Subcutaneous abdominal adipose tissue (tissue), 5 donors: Measurements from ENCODE around the gene HNRNPK.

Source experiments
- H3K27ac ChIP-seq: one replicate; pipeline ENCODE4 v1.7.0; 2013; ENCODE audit warnings: low read depth, mild to moderate bottlenecking, inconsistent platforms, low read length, moderate library complexity
- H3K27me3 ChIP-seq, 5 donors: one replicate each; pipeline ENCODE4 v1.7.0; 2013; ENCODE audit warnings: low read length in 5 of 5, inconsistent platforms in 1 of 5; ENCODE audit not compliant: control insufficient read depth in 5 of 5, insufficient read depth in 4 of 5
- H3K36me3 ChIP-seq, 5 donors: one replicate each; pipeline ENCODE4 v1.7.0; 2013; ENCODE audit warnings: low read length in 5 of 5; ENCODE audit not compliant: control insufficient read depth in 5 of 5, insufficient read depth in 5 of 5
- H3K4me1 ChIP-seq, 5 donors: one replicate each; pipeline ENCODE4 v1.7.0; 2013; ENCODE audit warnings: low read length in 5 of 5, mild to moderate bottlenecking in 3 of 5, moderate library complexity in 1 of 5; ENCODE audit not compliant: control insufficient read depth in 5 of 5, insufficient read depth in 5 of 5
- H3K4me3 ChIP-seq, 5 donors: one replicate each; pipeline ENCODE4 v1.7.0; 2013; ENCODE audit warnings: low read length in 5 of 5, low read depth in 1 of 5
- H3K9ac ChIP-seq, 5 donors: one replicate each; pipeline ENCODE4 v1.7.0; 2013; ENCODE audit warnings: low read length in 5 of 5, mild to moderate bottlenecking in 4 of 5, moderate library complexity in 3 of 5
- H3K9me3 ChIP-seq, 5 donors: one replicate each; pipeline ENCODE4 v1.7.0; 2013; ENCODE audit warnings: low read length in 5 of 5; ENCODE audit not compliant: control insufficient read depth in 5 of 5
- donor health status: healthy.
- donor health status: healthy.
- donor health status: healthy.
- donor health status: healthy.
- donor health status: healthy.

The HNRNPK gene

GRCh38 chr9:83936523-83936922 lies 43.5 kb downstream of the HNRNPK start:
- Histone ChIP-seq H3K27me3 (no peaks in the 10 kb centered on the region), H3K9ac (no peak overlapping the region), H3K36me3 (peaks cover 2 to 32% (median 26%) of the 10 kb centered on the region in 5 donors), H3K27ac (no peak overlapping the region), H3K4me1 (peaks cover 0 to 15% (median 4%) of the 10 kb centered on the region in 5 donors), H3K4me3 (no peak overlapping the region), H3K9me3 (no peaks in the 10 kb centered on the region)

DNA sequence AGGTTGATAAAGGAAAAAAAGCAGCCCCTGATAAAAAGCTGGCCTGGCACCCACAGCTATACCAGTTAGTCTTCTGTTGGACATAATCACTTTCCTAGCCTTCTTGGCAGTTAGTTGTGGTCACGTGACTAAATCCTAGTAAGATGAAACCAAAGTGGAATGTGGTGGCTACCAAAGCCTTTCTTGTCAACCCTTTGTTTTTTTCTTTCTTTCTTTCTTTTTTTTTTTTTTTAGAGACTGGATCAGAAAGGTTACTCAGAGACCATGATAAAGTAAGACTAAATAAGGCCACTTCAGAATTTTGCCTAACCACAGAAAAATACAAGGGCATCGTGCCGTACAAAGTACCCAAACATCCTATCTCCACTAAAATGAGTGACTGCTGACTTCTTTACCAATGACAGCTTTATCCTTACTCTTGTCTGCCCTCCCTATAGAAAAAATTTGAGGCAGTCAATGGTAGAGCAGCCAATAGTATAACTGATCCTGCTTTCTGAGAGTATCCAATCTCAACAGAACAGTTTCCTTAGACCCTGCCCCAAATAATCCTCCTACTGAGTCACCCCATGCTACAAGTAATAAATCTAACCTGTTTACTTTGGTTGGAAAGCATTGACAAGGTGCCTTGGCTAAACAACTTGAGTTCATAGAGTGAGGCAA lies 44.6 kb downstream of the HNRNPK start:
- Histone ChIP-seq H3K27me3 (no peaks in the 10 kb centered on the region), H3K27ac (no peak overlapping the region), H3K9ac (no peak overlapping the region), H3K9me3 (no peaks in the 10 kb centered on the region), H3K36me3 (peaks cover 2 to 21% (median 16%) of the 10 kb centered on the region in 5 donors), H3K4me3 (no peak overlapping the region), H3K4me1 (peaks cover 0 to 15% (median 4%) of the 10 kb centered on the region in 5 donors)

DNA sequence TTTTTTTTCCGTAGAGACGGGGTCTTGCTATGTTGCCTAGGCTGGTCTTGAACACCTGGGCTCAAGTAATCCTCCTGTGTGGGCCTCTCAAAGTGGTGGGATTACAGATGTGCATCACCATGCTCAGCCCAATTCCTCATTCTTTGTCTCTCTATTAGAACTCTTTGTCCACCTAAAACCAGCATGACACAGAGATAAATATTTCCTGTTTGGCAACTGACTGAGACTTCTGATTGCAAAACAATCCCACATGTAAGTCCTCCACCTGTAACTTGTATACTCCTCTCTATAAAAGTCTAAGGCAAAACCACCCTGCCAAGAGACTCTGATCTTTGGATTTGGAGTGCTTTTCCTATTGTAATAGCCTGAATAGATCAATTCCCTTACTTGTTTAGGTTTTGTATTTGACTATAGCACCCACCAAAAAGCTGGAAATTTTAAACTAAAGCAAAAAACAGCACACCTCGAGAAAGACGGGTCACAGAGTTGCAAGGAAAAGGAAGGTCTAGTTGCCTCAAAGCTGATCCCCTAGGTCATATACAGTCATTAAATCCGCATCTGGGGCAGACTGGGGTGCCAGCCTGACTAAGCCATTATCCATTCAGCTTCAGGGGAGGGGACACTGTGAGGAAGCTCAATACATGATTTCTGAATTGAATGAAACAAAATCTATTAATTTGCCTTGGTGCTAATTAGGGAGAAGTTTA lies 45.3 kb downstream of the HNRNPK start:
- no peak overlapping the region for H3K9ac ChIP-seq
- peaks cover 2 to 16% (median 10%) of the 10 kb centered on the region in 5 donors for H3K36me3 ChIP-seq
- no peaks in the 10 kb centered on the region for H3K27me3 ChIP-seq
- H3K9me3 ChIP-seq, result no peaks in the 10 kb centered on the region
- H3K4me1 ChIP-seq, result peaks cover 0 to 15% (median 4%) of the 10 kb centered on the region in 5 donors
- no peak overlapping the region for H3K27ac ChIP-seq
- H3K4me3 ChIP-seq, result no peak overlapping the region

GRCh38 chr9:83933790-83934189 lies 46.2 kb downstream of the HNRNPK start:
- no peaks in the 10 kb centered on the region for H3K9me3 ChIP-seq
- no peak overlapping the region for H3K9ac ChIP-seq
- no peaks in the 10 kb centered on the region for H3K27me3 ChIP-seq
- peak overlapping the region in 1 of 5 donors; percentile 15 for H3K4me3 ChIP-seq
- H3K36me3 ChIP-seq, result peaks cover 0 to 8% (median 3%) of the 10 kb centered on the region in 5 donors
- peaks cover 0 to 15% (median 4%) of the 10 kb centered on the region in 5 donors for H3K4me1 ChIP-seq
- no peak overlapping the region for H3K27ac ChIP-seq

GRCh38 chr9:83932851-83933250 lies 47.2 kb downstream of the HNRNPK start:
- peaks cover 0 to 15% (median 4%) of the 10 kb centered on the region in 5 donors for H3K4me1 ChIP-seq
- H3K9me3 ChIP-seq, result no peaks in the 10 kb centered on the region
- no peak overlapping the region for H3K4me3 ChIP-seq
- H3K27ac ChIP-seq, result no peak overlapping the region
- no peaks in the 10 kb centered on the region for H3K27me3 ChIP-seq
- peaks cover 0 to 4% (median 0%) of the 10 kb centered on the region in 5 donors for H3K36me3 ChIP-seq
- no peak overlapping the region for H3K9ac ChIP-seq

DNA sequence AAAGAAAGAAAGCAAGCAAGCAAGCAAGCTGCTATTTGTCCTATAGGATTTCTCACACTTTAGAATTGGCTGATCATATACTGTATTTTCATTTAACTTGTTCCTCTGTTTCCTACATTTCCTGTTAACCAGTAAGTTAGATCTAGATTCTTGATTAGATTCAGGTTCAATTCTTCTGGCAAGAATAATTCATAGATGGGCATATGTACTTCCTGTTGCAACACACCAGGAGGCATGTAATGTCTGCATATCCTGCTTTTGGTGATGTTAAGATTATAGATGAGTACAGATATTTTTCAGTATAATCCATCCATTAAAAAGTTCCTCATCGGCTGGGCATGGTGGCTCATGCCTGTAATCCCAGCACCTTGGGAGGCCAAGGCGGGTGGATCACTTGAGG lies 48.0 kb downstream of the HNRNPK start:
- Histone ChIP-seq H3K9ac (no peak overlapping the region), H3K9me3 (no peaks in the 10 kb centered on the region), H3K27me3 (no peaks in the 10 kb centered on the region), H3K4me1 (peaks cover 0 to 15% (median 4%) of the 10 kb centered on the region in 5 donors), H3K4me3 (no peak overlapping the region), H3K36me3 (no peaks in the 10 kb centered on the region), H3K27ac (no peak overlapping the region)

DNA sequence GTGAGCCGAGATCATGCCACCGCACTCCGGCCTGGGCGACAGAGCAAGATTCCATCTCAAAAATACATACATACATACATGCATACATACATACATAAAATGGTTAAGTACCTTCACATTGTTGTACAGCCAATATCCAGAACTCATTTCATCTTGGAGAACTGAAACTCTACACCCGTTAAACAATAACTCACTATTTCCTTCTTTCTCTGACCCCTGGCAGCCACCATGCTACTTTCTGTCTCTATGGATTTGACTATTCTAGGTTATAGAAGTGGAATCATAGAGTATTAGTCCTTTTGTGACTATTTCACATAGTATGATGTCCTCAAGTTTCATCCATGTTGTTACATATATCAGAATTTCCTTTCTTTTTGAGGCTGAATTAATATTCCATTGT lies 49.1 kb downstream of the HNRNPK start:
- Histone ChIP-seq H3K9me3 (no peaks in the 10 kb centered on the region), H3K27ac (no peak overlapping the region), H3K36me3 (no peaks in the 10 kb centered on the region), H3K4me1 (peaks cover 0 to 15% (median 4%) of the 10 kb centered on the region in 5 donors), H3K4me3 (no peak overlapping the region), H3K9ac (no peak overlapping the region), H3K27me3 (no peaks in the 10 kb centered on the region)

GRCh38 chr9:83927591-83927990 lies 52.4 kb downstream of the HNRNPK start:
- no peak overlapping the region for H3K27ac ChIP-seq
- H3K36me3 ChIP-seq, result no peaks in the 10 kb centered on the region
- no peaks in the 10 kb centered on the region for H3K9me3 ChIP-seq
- H3K27me3 ChIP-seq, result no peaks in the 10 kb centered on the region
- H3K9ac ChIP-seq, result no peak overlapping the region
- no peak overlapping the region for H3K4me3 ChIP-seq
- H3K4me1 ChIP-seq, result no peaks in the 10 kb centered on the region

DNA sequence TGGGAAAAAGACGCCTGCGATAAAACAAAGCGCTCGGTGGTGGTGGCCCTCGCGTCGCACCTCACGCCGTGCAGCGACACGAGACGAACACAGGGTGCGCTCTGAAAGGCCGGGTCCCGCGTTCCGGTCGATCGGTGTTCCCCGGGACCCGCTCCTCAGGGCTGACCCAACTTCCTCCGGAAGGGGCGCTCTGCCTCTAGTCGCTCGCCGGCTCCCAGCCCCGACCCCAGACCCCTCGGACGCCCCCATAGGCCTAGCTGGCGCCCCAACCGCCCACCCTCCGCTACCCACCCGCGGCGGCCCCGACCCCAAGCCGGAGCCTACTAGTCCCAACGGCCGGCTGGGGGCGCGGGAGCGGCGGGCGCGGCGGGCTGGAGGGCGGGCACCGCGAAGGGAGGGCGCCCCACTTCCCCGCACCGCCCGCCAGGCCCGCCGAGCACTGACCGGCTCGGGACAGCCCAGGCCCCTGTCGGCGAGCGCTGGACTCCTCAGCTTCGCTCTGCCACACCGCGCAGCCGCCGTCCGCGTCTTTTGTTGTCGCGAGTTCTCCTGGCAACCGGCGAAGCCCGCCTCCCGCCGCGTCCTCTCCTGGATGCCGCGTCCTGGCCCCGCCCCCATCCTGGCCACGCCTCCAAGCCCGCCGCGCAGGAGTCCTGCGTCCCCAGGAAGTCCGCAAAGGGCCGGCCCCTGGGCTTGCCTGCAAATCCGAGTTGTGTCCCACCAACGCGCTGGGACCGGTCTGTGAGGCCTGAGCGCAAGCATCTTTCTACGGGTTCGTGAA lies 58.9 kb downstream of the HNRNPK start, which contains the start of gene KIF27:
TSS of gene KIF27 (minus strand) at position 506 of the 781 bp plus-strand sequence. CDS start 5,841 bp downstream, outside the sequence.
- H3K27ac ChIP-seq, result peak within 1 kb of the TSS; percentile 37
- peak within 1 kb of the TSS; percentile 69 to 82 (median 73) for H3K4me3 ChIP-seq
- H3K9me3 ChIP-seq, result no peaks in the 10 kb centered on the region
- peak within 1 kb of the TSS; percentile 2 to 85 (median 77) for H3K9ac ChIP-seq
- H3K27me3 ChIP-seq, result no peaks in the 10 kb centered on the region
- H3K4me1 ChIP-seq, result peaks cover 0 to 14% (median 11%) of the 10 kb centered on the region in 5 donors
- no peaks in the 10 kb centered on the region for H3K36me3 ChIP-seq
